ENCODE results near the gene SLC26A9.

Gene SLC26A9

DNA sequence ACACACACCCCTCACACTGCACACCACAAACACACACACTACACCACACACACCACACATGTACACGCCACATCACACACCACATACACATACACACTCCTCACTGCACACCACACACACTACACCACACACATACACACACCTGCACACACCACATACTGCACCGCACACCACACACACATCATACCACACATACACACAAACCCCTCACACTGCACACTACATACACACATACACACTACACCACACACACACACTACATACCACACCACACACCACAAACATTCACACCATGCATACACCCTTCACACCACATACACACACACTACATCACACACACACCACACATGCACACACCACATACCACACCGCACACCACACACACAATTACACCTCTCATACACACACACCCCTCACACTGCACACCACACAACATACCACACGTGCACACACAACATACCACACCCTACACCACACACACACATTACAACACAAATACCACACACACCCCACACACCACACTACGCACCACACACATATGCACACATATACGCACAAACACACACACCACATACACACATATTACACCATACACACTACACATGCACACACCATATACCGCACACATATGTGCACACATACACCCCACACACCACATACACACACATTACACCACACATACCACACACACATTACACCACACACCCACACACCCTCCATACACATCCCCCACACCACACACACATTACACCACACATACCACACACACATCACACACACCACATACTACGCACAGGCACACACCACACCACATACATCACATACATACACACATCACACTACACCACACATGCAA, 30.3 kb upstream of the SLC26A9 start:
- DNase-seq (ENCODE audit: low read depth in 2 of 2): no peak

DNA sequence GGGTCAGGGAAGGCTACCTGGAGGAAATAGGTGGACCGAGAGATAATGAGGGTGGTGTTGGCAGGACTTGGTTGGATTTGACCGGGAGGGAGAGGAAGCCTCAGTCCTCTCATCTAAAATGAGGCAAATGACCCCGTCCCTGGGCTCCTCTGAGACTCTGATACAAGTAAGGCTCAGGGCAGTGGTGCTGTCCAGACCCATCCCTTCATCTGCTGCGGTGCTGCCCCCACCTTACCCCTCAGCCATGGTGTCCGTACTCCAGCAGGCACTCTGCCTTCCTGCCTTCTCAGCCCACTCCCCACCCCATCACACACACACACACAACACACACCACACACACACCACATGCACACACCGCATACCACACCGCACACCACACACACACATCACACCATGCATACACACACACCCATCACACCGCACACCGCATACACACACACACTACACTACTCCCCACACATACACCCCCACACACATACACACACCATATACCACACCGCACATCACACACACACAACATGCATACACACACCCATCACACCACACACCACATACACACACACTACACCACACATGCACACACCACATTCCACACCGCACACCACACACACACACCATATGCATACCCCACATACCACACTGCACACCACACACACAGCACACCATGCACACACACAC, 29.4 kb upstream of the SLC26A9 start:
- DNase-seq (ENCODE audit: low read depth in 2 of 2): no peak

DNA sequence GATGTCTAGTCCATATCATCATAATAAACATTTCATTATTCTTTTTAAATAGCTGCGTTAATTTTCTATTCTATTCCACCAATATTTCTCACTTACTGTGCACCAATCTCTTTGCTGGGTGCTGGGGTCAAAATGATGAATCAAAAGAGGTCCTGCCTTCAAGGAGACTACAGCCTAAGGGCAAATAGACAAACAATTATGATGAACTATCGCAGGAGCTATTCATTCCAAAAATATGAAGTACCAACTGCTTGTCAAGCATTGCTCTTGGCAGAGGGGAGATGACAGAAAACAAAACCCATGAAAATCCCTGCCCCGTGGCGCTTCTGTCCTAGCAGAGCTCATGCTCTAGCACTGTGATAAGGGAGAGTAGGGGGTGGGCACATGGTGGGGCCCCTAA, 28.8 kb upstream of the SLC26A9 start:
- no peak for DNase-seq (ENCODE audit: low read depth in 2 of 2)

DNA sequence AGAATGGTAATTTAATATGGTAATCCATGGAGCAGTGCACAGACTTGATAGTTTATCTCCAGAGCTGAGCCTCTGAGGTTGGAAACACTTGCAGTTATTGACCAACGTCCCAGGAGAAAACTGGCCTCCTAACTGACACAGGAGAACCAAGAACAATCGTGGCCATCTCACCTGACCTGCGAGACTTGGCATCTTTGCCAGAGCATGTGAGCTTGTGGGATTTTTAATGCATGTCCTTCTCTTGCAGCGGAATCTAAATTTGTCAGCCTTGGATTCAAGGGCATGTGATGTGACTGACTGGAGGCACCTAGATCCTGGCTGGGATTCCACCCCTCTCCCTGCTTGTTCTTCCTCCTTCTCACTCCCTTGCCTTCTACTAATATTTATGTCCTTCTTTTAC, 27.8 kb upstream of the SLC26A9 start:
- no peak for DNase-seq (ENCODE audit: low read depth in 2 of 2)

DNA sequence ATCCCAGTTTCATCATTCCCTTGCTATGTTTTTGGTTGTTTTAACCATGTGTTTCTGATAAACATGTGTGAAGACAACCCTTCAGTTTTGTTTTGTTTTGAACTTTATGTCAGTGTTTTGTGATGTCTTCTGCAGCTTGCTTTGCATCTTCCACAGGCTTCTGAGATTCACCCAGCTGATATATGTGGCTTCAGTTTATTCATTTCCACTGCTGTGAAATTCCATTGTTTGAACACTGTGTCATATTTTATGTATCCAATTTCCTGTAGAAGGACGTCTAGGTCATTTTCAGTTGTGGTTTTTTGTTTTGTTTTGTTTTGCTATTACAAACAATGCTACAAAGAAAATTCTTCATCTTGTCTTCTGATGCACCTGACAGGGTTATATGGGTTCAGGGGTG, 27.2 kb upstream of the SLC26A9 start:
- DNase-seq (ENCODE audit: low read depth in 2 of 2): no peak

DNA sequence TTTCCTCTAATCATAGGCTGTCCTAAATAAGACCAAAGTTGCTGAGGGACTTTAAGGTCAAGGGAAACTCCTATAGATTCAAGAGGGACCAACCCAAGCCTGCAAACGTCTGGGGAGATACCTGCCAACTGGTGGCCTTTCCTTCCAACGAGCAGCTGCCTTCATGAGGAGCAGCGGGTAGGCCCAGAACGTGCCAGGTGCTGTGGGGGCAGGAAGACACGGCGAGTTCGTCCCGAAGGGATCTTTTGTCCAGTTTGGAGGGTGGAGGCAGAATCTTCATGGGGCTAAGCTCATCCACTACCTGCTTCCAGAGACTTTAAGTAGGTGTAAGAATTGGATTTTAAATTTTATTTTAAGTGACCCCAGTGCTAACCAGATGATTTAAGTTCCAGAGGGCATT, 26.0 kb upstream of the SLC26A9 start:
- no peak for DNase-seq (ENCODE audit: low read depth in 2 of 2)

DNA sequence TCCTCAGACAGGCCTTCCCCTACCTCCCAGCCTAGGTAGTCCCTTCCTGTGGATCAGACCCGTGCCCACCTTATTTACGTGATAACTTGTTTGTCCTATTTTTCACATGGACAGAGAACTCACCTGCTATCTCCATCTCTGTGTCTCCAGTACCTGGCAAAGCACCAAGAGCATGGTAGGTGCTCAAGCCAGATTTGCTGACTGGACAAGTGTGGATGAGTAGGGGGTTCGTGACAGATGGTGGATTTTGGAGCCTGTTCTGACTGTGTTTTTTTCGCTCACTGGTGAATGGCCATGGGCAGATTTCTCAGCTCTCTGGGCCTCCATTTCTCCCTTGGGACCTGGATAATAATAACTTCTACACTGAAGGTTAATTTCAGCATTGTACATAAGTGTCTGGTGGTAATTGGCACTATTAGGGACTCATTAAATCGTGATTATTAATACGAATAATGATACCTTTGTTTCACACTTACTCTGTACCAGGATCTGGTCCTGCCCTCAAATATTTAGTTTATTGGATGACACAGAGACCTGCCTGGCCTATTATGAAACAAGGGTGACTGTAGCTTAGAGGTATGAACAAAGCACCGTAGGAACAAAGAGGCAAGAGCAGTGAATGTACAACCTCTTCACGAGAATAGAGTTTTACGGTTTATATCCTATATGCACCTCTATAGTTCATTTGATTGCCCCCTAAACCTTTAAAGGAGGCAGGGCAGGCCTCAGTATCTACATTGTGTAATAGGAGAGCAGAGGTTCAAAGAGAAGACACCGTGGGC, 24.5 kb upstream of the SLC26A9 start:
- no peak for DNase-seq (ENCODE audit: low read depth in 2 of 2)

DNA sequence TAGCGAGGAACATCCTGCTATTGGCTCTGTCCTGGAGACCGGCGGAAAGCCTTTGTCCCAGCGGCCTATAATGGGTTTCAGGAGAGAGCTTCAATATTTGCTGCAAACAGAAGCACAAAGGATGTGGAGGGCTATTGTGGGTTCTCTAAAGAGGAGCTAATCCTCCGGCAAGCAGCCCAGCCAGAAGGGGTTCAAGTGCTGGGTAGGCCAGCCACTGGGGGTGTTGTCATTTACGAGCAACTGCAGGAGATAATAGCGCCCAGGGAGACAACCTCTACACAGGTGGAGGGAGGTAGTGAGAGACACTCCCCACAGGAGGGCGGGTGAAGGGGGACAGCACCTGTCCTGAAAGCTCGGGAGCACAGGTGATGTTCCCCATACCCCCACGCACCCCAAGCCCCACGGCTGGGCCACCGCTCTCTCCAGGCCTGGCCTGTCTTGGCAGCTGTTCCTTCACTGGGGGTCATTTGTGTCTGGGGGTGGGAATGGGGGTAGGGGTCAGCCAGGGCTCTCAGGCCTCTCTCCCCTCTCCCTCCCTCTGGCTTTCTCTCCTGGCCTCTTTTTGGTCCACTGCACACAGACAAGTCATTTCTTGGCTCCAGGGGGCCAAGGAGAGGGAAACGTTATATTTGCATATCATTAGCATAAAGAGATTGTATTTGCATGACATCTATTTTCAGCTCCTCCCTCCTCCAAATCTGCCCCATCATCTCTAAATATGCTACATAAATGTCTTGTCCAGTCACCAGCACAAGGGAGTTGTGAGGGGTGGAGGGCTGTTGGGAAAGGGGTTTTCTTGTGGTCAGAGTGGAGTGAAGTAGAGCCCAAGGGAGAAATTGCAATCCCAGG, 22.0 kb upstream of the SLC26A9 start:
- no peak for DNase-seq (ENCODE audit: low read depth in 2 of 2)

DNA sequence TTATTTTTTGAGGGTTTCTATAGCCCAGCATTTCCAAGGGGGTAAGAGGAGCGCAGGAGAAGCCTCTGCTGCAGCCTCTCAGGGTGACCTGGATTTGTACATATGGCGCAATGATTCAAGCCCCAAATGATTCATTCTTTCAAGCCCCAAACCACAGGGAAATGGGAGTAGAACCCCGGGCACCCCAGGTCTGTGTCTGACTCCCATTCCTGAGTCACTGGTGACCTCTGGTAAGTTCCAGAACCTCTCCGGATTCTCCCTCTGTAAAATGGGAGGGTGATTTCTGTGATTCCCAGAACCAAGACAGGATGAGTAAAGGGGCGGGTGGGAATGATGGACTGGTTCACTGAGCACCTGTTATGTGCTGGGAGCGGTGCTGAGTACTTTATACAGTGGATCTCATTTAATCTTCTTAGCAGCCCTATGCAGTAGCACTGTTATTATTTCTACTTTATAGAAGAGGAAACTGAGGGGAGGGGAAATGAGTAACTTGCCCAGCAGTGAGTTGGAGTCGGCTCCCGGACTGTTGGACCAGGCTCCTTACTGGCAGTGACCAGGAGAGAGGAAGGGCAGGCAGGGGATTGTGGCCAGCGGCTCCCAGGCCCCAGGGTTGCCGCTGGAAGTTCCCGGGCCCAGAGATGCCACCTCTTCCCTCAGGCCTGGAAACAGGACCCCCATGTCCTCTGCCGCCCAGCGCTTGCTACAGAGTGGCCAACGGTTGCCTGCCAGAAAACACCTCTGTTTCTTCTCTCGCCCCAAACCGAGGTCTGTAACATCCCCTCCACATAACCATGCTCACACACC, 20.3 kb upstream of the SLC26A9 start:
- DNase-seq (ENCODE audit: low read depth in 2 of 2): no peak

DNA sequence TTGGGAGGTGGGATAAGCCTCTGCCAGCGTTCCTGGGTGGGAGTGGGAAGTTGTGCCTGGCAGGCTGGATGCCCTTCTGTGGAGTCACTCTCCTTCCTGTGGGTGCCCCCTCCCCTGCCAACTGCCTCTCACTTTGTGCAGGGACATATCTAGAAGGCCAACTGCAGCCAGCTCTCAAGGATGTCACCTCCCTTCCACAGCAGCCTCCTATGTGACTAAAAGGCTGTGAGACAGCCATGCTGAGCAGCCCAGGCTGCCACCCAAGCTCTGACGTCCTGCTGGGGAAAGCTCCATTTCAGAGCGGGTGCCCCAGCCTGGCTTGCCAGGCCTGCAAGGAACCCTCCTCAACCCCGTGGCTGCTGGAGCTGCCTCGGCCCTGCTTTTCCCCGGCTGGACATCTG, 19.6 kb upstream of the SLC26A9 start:
- no peak for DNase-seq (ENCODE audit: low read depth in 2 of 2)

DNA sequence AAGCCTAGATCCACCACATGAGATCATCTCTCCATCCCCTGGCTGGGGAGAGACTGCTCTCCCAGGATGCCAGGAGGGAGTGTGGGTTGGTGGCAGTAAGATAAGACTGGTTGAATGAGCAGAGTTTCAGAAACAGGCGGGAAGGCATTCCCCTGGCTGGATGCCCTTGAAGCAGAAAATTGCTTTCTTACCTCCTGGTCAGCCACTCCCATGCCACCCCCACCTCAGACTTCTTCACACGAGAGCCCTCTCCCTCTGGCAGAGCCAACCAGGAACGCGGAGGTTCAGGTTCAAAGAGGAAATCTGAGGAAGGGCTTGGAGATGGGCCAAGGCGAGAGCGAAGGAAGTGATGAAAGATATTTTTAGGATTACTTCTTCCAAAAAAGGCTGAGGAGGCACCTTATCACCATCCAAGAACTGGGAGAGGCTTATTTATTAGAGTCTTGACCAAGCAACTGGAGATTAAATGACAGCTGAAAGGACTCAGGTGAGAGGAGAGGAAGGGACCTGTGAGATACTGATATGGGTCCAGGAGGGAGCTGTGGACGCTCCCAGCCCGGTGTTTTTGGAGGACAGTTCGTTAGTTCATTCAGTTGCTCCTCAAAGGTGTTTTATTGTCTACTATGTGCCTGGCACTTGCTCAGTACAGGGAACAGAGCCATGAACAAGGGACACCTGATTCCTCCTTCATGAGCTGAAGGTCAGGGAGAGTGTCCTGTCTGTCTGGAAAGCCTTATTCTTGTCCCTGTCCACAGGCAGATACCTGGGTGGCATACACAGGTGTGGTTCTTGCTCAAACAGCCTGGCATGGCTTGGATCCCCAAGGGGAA, 18.9 kb upstream of the SLC26A9 start:
- DNase-seq (ENCODE audit: low read depth in 2 of 2): no peak

DNA sequence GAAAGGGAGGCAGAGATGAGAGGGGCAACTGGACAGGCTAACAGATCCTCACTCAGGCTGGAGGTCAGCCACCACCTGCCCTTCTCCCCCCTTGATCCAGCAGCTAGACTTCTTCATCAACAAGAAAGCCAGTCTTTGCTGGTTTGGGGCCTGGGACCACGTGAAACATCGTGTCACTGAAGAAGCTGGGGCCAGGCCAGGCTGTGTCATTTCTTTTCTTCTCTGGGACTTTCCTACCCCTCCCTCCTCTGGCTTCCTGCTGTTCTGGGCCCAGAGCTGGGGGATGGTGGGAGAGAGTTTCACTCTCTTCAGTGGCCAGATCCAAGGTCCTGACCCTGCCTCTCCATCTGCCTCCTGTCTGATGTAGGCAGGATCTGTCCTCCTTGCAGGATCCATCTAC, 18.1 kb upstream of the SLC26A9 start:
- no peak for DNase-seq (ENCODE audit: low read depth in 2 of 2)

DNA sequence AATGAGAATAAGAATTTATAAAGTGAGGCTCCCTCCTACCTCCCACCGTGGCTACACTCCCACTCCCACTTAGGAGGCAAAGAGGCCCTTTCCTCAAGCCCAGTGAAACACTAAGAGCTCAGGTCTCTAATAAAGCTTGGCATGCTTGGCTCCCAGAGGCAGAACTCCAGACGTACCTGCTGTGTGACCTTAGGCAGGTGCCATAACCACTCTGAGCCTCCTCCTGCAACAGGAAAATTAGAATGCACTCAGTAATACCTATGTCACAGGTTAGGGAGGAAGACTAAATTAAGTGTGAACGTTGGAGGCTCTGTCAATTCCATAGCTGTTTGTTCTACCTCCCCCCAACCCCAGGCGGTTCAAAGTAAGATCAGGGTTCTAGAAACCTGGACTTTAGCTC, 16.5 kb upstream of the SLC26A9 start:
- no peak for DNase-seq (ENCODE audit: low read depth in 2 of 2)

DNA sequence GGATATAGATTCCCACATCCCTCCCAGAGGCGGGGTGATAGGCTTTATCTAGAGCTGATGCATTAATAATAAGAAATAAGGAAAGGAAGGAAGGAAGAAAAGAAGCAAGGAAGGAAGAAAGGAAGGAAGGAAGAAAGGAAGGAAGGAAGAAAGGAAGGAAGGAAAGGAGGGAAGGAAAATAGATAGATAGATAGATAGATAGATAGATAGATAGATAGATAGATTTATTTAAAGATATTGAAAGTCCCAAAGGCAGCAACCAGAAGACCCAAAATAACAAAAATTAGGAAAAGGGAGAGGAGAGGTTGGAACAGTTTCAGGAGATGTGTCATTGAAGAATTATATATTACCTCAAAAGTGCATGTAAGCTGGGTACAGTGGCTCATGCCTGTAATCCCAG, 12.2 kb upstream of the SLC26A9 start:
- no peak for DNase-seq (ENCODE audit: low read depth in 2 of 2)

DNA sequence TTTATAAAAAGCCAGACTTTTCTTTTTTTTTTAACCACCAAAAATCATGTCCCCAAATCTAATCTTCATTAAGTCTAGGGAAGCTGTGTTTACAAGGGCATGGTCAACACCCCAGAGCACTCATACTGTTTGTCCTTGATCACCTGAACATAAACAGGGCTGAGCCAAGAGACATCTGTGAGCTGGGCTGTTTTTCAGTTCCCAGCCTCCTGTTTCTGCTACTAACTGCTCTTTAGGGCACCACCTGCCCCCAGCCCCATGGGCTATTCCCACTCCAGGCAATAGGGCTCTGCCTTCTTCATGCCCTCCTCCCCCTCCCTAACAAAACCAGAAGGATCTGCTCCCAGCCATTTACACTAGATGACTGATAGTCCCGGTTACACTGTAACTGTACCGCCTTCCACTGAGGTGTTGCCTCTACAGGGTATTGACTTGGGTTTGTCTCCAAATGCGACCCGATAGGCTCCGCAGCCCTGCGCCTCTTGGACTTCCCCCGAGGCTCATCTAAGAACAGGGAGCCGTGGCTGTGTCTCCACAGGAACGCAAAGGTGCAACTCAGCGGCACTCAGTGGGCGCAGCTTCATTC, 11.7 kb upstream of the SLC26A9 start:
- DNase-seq (ENCODE audit: low read depth in 2 of 2): no peak

DNA sequence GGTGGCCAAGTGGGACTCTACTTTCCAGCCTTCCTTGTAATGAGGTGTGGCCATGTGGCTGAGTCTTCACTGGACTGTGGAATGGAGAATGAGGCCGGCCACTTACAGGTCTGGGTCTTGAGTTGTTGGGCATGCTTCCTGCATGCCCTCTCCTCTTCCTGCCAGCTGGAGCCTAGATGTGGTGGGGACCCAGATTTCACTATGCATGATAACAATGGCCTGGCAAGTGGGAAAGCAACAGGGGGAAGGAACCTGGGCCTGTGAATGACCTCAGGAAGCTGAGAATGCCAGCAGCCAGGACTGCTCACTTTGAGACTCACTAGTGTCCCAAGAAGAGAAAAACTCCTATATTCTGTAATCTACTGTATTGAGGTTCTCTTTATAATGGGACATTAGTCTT, 8.5 kb upstream of the SLC26A9 start:
- DNase-seq (ENCODE audit: low read depth in 2 of 2): no peak

DNA sequence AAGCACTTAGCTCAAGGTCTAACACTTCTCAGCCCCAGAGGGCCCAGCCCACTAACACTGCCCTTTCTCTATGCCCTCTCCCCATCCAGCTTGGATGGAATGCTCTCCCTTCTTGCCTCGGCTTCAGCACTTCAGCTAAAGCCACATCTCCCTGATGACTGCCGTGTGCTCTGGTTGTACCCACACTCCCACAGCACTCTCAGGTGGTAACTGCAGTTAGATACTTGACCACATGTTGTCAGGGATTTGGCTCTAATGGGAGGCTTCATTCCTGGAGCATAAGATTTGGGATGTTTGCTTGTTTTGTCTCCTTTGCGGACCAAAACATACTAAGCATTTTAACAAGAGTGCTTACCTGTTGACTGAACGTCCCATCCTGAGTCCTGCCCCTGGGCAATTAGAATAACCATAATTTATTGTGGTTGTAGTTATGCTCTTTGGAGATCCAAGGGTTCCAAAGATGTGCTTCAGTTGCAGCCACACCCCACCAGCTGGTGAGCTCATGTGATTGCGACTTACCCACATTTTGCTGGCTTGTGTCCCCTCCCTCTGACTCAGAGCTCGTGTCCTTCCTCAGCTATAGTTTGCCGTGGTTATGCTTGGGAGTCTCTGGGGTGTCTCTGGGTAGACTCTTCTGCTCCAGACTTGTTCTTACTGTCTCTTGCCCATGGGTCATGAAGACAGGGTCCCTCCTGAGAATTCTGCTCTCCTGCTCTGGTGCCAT, 7.7 kb upstream of the SLC26A9 start:
- DNase-seq (ENCODE audit: low read depth in 2 of 2): no peak

DNA sequence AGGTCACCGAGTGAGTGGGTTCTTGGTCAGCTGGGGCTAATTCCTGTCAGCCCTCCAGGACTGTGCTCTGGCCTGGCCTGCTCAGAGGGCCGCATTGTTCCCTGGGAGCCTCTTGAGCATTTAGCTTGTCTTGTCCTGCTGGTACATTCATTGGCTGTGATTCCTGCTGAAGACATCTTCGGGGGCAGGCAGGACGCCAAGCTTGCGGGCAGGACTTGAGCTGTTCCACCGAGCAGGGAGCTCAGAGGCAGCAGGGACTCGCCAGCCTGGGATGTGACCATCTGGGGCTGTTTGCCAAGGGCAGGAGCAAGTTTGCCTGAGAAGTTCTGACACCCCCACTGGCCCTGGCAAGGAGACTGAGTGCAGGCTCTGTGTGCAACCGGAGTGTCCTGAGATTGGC, 7.0 kb upstream of the SLC26A9 start:
- no peak for DNase-seq (ENCODE audit: low read depth in 2 of 2)

DNA sequence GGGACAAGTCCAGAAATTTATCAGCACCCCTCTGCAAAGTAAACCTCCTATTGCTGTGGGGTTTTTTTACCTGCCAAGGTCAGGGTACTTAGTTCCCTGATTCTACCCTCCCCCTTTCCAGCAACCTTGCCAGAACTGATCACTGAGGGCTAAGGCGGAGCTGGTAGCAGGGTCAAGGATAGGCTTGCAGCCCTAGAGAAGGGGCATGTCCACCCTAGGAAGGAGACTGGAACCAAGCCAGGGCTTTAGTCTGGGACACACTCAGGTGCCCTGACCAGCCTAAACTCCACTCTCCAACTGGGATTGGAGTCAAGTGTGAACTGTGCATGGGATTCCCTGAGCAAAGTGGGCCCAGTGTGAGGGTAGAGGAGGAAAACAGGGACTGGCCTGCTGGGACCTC, 6.5 kb upstream of the SLC26A9 start:
- no peak for DNase-seq (ENCODE audit: low read depth in 2 of 2)

All from stimulated activated CD8-positive, alpha-beta memory T cell treated with anti-CD3 and anti-CD28 coated beads, Interleukin-15, amount 100 ng/mL, for 4 hours (primary cell).